NCI-H446 treated with DMSO at 0.1 percent for 48 hours (cell line): ENCODE results near the gene KCTD20.
"Not testable (repeated sequence)": the region's sequence is repeated elsewhere in the genome, so short reads cannot be mapped to it uniquely, and the experiment has no call there.

Source experiments
- DNase-seq: peaks from one replicate; lab custom pipeline; 2025; lab: John Stamatoyannopoulos, UW

The KCTD20 gene

DNA sequence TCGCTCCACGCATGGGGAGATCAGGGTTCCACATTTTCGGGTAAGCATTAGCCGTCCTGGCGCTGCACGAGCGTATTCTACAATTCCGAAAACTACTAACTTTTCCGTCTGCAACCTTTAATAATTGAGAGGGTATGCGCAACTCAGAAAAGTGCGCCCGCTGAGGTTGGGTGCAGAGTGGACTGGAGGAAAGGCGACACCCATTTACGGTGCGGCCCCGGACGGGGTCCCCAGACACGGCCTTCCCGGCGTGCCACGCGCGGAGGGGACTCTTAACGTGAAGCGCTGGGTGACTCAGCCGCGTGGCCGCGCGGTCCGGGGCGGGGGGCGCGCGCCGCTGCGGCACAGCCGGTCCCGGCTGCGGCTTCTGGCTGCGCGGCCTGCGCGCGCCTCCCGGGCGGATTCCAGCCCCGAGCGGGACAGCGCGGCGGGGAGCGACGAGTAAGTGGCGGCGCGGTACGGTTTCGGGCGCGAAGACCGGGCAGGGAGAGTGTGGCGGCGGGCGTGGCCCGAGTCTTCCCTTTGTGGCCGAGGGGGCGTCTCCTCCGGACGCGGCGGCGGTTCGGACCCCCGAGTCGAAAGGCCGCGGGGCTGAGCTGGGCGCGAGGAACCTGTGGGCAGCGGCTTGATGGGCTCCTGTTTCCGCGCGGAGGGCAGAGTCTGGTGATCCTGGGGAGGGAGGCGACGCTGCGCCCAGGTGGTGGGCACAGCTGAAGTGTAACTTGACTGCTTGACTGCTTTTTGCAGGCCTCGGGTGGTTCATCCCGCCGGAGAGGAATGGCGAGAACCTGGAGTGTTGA is at the start of gene KCTD20, which contains the start of gene PXT1:
KCTD20 (plus strand) TSS at position 330 of the 800 bp plus-strand sequence. CDS start 27,098 bp downstream, outside the sequence.
PXT1 (minus strand) TSS at position 184 of the 800 bp plus-strand sequence. CDS start 16,772 bp downstream, outside the sequence.
- peak; percentile 73 for DNase-seq

DNA sequence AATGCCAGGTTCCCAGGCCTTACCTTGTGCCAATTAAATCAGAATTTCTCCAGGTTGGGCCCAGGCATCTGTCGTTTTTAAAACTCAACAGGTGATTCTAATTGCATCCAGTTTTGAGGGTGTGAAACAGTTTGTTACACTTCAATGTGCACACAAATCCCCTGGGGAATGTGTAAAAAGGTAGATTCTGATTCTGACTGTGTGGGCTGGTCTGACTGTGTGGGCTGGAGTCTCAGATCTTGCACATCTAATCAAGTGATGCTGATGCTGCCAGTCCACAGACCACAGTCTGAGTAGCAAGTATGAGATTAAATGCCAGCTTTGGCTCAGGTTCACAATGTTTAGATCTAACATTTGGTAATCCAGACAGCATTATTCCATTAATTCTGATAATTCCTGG is 42.8 kb upstream of the KCTD20 start:
- no peak for DNase-seq

DNA sequence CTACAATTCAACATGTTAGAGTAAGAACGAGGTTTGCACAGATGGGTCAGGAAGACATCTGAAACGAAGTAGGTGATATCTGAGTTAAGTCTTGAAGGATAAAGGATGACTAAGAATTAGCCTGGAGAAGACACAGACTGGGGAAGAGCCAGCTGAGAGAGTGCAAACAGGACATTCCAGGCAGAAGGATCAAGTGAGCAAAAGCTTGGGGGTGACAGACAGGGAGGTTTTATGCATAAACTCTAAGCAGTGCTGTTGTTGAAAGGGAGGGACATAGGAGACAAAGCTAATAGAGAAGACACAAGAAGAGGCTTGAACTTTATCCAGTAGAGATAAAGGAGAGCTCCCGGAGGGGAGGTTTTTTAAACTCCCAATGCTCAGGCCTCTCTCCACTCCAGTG is 40.3 kb upstream of the KCTD20 start:
- no peak for DNase-seq

DNA sequence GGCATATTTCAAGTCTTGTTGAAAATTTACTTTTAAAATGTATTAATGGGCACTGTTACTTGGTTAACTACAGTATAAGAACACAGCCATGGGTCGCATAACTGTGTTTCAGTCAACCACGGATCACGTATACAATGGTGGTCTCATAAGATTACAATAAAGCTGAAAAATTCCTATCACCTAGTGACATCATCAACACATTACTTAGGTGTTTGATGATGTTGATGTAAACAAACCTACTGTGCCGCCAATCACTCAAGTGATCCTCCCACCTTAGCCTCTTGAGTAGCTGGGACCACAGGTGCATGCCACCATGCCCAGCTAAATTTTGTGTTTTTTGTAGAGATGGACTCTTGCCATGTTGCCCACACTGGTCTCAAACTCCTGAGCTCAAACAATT is 38.6 kb upstream of the KCTD20 start:
- no peak for DNase-seq

DNA sequence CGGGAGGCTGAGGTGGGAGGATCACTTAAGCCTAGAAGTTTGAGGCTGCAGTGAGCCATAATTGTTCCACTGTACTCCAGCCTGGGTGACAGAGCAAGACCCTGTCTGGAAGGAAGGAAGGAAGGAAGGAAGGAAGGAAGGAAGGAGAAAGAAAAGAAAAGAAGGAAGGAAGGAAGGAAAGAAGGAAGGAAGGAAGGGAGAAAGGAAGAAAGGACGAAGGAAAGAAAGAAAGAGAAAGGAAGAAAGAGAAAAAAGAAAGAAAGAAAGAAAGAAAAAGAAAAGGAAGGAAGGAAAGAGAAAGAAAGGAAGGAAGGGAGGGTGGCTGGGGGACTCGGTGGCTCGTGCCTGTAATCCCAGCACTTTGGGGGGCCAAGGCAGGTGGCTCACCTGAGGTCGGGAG is 33.1 kb upstream of the KCTD20 start:
- DNase-seq: not testable (repeated sequence)

DNA sequence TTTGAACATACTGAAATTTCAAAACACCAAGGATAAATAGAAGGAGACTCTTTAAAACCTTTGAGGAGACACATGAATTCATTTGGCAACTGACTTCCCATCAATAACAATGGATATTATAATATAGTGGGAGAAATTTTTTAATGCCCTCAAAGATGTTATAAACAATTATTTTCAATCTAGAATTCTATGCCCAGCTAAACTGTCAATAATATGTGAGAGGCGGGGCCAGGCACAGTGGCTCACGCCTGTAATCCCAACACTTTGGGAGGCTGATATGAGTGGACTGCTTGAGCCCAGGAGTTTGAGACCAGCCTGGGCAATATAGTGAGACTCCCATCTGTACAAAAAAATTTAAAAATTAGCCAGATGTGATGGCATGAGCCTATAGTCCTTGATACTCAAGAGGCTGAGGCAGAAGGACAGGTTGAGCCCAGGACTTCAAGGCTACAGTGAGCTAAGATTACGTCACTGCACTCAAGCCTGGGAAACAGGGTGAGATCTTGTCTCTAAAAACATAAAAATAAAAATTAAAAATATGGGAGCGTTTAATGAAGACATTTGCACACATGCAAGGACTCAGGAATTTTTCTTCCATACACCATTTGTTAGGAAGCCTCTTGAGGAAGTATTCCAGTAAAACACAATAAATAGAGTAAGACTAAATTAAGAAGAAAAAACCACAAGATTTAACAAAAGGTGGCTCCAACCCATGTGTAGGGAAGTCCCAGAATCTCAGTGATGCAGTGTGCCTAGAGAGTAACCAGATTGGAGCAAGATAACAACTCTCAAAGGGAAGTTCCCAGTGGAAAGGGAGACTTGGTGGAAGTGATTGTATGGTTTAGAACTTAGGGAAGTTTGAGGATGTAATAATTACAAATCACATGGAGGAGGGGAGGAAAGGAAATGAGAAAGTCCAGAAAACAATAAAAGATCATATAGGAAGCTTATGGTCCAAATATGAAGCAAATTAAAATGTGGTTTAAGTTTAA is 29.0 kb upstream of the KCTD20 start:
- no peak for DNase-seq

DNA sequence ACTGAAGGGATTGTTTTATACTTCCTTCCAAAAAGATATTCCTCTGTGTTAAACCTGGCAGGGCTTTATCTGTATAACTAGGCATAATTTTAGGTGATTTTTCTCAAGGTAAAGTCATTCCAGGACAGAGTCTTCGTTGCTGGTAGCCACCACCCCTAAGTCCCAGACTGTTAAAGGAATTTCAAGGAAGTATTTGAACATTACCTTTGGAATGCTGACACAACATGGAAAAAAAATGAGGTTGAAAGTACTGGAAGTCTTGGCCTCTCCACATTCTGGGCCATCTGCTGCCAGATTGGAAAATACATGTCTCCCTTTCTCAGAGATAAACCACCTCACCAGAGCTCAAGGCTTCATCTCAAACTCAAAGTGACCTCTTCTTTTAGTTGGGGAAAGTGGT is 28.3 kb upstream of the KCTD20 start:
- no peak for DNase-seq

DNA sequence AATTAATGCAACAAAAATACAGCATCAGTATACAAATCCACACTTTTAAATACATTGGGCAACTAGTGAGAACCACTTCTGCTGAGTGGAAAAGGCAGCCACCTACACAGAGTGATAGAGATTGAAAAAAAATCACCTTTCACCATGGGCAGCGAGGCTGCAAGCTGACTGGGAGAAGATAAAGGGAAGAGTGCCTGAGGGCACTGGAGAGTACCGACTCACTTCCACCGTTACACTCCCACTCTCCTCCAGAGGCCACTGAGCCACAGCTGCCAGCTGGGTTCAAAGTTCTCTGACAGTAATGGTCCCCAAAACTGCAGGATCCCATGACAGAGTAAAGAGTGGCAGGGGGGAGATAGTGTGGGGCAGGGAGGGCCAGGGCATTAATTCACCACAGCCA is 24.2 kb upstream of the KCTD20 start:
- no peak for DNase-seq

DNA sequence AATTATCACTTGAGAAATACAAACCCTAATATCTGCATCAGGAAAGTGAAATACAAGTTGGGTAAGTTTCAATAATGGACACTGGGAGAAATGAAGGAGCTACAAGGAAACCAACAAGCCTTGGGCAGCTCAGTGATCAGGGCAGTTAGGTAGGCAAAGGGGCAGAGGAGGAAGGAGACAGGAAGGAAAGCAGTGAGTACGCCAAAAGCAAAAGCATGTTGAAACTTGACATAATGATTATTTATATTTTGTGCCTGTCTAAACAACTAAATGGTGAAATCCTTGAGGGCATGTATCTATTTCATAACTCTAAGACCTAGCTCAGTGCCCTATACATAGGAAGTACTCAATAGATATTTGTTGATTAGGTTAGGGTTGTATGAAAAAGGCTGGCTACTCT is 23.5 kb upstream of the KCTD20 start:
- DNase-seq: no peak

DNA sequence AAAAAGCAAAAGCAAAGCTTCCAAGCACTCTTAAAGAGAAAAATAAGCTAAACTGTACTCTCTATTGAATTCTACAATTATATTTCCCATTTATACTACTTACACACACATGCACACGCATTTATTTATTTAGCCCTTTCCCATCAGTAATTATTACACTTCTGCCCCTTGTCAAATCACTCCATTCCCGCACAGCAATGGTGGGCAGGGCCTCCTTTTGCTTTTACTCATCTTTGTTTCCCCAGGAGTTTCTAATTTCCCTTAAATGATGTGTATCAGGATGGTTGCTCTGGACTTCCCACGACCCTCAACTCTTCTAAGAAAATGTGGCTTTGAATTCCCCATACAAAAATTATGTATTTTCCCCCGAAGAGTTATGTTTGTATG is 20.1 kb upstream of the KCTD20 start:
- no peak for DNase-seq

DNA sequence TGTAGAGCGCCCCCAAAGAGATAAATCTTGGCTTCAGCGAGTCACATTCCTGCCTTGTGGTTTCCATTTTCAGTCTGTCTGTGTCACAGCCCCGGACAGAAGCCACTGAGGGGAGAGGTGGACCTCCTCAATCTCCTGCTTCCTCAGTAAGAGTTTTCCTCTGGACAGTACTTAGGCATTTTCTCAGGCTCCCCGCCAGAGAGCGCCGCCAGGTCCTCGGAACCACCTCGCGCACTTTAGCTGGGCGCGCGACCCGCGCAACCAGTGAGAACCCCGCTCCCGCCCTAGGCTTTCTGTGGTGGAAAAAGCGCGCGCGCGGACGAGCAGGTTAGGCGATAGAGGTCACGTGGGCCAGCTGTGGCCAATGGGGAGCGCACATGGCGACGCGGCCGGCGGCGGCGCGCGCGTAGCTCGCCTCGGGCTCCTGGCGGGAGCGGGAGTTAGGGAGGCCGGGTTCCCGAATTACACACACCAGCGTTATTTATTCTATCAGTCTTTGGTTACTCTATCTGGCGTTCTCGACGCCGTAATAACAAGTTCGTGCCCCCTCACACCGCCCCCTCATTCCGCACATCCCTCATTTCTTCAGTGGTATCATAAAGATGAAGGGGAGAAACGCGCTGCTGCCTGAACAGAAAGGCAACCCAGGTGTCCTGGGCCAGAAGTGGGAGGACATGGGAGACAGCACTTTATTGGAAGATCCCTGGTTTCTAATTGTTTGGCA is 19.5 kb upstream of the KCTD20 start:
- peak; percentile 94 for DNase-seq

DNA sequence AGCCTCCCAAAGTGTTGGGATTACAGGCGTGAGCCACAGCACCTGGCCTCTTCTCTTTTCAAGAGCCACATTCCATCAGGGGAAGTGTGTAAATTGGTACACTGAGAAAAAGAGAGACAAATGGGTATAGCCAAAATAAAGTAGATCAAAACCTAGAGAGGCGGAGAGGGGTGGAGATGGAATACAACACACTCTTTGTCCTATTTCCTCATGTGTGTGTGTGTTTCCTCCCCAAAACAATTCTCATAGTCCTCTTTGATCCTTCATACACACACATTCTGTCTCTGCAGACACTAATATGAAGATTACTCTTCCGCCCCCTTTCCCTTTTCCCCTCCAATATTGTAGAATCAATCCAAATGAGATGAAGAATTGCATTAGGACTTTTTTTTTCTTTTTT is 16.2 kb upstream of the KCTD20 start:
- DNase-seq: no peak

DNA sequence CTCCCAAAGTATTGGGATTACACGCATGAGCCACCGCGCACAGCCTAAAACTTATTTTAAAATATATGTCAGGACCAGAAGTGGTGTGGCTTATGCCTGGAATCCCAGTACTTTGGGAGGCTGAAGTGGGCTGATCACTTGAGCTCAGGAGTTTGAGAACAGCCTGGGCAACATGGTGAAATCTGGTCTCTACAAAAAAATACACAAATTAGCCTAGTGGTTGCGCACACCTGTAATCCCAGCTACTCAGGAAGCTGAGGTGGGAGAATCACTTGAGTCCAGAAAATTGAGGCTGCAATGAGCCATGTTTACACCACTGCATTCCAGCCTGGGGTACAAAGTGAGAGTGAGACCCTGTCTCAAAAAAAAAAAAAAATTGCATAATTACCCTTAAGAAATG is 13.9 kb upstream of the KCTD20 start:
- DNase-seq: no peak

DNA sequence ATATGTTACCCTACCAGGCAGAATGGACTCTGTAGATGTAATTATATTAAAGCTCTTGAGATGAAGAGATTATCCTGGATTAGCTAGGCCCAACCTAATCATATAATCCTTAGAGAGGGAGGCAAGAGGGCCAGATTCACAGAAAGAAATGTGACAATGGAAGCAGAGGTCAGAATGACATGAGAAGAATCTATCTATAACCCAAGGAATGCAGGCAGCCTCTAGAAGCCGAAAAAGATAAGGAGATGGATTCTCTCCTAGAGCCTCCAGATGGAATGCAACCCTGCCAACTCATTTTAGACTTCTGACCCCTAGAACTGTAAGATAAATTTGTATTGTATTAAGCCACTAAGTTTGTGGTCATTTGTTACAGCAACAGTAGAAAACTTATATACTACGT is 12.4 kb upstream of the KCTD20 start:
- no peak for DNase-seq

DNA sequence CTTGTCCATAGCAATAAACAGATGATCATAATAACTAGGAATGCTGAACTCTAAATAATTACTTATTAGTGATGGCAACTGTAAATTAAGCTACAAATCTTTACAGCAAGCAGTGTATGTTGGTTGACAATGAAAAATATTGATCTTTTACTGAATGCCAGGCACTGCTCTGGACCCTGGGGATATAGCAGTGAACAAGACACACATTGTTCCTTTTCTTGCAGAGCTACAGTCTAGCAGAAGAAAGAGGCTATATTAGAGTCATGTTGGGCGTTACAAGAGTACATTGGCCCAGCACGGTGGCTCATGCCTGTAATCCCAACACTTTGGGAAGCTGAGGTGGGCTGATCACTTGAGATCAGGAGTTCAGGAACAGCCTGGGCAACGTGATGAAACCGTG is 11.6 kb upstream of the KCTD20 start:
- no peak for DNase-seq

DNA sequence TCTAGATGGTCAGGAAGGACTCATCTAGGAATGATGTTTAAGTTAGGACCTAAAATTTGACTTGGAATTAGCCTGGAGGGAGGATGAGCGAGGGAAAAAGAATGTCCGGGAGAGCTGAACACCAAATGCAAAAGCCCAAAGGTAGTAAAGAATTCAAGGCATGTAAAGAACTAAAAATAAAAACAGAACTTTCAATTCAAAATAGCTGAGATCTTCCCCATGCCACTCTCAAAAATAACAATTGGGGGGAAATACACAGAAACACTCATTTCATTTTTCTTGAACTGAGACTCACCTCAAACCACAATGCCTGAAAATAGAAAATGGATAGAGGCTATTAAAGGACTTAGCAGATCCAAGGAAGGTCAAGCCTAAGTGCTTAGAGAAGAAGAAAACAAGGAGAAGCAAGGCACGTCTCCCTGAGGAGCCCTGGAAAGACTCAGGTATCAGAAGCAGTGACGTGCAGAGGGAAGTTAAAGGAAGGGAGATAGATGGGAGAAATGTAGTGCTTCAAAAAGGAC is 10.6 kb upstream of the KCTD20 start:
- DNase-seq: no peak

DNA sequence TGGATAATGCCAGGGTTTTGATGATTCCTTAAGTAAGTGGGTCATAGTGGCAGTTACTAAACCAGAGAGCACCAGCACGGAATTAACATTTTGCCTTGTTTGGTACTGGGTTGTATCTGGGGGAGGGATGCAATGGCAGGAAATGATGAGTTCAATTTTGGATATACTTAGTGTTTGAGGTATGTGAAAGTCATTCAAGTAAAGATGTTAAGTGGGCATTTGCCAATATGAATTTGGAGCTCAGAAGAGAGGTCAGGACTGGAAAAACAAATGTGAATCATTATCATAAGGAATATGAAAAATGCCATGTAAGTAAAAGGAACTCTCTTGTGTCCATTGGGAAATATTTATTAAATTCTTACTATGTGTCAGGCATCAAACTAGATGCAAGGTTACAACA is 6.3 kb upstream of the KCTD20 start:
- DNase-seq: no peak

DNA sequence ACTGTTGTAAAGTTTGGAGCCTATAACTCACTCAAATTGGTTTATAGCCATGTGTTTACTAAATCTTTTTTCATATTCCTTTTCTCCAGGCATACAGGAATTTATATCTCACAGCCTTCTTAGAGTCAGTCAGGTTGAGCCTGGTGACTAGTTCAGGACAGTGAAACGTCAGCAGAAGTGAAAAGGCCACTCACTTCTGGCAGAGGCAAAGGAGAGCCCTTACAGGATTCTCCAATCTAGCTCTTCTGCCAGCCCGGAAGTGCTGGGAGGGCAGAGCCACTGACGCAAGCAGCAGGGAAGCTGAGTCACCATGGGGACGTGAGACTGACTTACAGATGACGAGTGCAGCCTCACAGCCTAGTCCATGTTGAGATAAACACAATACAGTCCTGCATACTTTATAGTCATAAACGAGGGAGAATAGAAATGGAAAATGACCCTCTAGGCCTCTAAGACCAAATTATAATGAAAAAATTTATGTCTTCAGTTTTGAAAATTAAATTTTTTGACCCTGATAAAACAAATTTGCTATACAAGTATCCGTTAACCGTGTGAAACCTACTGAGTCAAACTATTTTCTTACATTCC is 1.4 kb upstream of the KCTD20 start:
- DNase-seq: peak; percentile 89

DNA sequence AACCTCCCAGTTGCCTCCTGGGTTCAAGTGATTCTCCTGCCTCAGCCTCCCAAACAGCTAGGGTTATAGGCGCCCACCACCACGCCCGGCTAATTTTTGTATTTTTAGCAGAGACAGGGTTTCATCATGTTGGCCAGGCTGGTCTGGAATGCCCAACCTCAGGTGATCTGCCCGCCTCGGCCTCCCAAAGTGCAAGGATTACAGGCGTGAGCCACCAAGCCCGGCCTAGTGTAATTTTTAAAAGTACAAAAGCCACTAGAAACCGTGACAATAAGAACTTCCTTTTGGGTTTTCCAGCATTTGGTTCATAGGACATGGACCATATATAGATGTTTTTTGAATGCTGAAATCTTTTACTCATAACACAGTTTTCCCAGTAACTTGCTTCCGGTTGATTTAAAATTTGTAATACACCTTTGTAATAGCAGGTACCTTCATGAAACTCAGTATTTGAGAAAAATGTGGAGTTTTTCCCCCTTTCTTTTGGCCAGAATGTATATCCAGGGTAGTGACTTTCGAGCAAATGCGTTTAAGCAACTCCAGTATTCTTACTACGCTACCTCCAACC is 613 bp upstream of the KCTD20 start:
- no peak for DNase-seq

DNA sequence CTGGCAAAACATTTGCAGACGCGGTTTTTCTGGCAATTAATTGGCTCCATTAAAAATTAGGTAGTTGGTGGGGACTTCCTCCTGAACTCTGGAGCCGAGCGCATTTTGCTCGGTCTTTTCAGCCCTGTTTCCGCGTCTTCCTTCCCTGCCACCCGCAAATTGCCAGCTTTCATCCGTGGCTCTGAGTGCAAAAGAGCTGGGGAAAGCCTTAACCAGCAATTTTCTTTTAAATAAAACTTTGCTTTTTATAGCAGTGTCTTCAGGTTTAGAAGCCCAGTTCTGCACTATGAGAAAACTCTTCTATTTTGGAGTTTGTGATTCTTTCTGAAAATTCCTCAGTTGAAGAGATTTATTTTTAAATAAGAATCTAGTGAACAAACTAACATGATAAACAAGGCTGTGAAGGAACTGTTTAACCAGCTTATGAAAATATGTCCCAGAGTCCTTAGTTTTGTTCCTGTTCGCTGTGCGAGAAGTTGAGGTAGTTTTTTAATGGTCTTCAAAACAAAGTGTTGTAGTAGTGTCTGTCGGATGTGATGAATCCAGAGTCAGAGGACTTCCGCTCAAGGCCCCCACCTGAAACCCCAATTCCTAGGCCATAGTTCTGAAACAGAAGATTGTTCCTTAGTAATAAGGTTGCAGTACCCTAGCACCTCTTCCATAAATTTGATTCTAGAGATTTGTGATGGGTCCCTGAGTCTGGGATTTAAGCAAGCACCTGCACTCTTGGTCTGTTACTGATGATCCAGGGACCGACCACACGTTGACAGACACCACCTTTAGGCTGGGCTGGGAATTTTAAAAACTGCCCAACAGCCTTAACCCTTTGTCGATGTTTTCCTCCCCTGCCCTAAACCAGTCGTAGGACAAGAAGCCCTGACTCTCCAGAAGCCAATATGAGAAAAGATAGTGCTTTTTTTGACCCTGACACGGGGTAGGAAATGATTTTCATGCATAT is 950 bp downstream of the KCTD20 start:
- DNase-seq: no peak
